ENCODE results near the gene EEF1AKMT3. TPM values are rescaled to one million over a fixed set of nuclear protein-coding genes. Genes with fewer than 3 reads are reported as not detected.
A peak's percentile ranks its signal among the peaks of the same experiment; 100 is the strongest.

The EEF1AKMT3 gene
- total and polyA plus RNA-seq, 9 of the 15 experiments (the other 6 are each of a cell fraction or from before 2014, with no cell fraction given), result 4.1 to 17.2 (median 7.9) TPM

DNA sequence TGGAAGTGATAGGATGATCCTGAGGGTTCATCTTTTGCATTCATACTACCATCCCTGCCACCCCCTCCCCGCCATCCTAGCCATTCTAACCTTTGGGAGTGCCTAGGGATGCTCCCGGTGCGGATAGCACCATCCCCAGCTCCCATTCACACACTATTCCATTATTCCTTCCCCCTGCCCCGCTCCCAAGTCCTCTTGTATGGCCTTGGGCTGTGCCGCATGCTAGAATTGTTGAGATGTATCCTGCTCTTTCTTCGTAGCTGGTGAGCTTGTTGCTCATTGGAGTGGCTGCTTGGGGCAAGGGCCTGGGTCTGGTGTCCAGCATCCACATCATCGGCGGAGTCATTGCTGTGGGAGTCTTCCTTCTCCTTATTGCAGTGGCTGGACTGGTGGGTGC is 26.9 kb upstream of the EEF1AKMT3 start (continued):
- TF ChIP-seq, protein P1, sequence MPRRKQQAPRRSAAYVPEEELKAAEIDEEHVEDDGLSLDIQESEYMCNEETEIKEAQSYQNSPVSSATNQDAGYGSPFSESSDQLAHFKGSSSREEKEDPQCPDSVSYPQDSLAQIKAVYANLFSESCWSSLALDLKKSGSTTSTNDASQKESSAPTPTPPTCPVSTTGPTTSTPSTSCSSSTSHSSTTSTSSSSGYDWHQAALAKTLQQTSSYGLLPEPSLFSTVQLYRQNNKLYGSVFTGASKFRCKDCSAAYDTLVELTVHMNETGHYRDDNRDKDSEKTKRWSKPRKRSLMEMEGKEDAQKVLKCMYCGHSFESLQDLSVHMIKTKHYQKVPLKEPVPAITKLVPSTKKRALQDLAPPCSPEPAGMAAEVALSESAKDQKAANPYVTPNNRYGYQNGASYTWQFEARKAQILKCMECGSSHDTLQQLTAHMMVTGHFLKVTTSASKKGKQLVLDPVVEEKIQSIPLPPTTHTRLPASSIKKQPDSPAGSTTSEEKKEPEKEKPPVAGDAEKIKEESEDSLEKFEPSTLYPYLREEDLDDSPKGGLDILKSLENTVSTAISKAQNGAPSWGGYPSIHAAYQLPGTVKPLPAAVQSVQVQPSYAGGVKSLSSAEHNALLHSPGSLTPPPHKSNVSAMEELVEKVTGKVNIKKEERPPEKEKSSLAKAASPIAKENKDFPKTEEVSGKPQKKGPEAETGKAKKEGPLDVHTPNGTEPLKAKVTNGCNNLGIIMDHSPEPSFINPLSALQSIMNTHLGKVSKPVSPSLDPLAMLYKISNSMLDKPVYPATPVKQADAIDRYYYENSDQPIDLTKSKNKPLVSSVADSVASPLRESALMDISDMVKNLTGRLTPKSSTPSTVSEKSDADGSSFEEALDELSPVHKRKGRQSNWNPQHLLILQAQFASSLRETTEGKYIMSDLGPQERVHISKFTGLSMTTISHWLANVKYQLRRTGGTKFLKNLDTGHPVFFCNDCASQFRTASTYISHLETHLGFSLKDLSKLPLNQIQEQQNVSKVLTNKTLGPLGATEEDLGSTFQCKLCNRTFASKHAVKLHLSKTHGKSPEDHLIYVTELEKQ (CRISPR knock-in tag; IDR thresholded peaks at IDR 0.05), result no peak
- TF ChIP-seq, protein P2, sequence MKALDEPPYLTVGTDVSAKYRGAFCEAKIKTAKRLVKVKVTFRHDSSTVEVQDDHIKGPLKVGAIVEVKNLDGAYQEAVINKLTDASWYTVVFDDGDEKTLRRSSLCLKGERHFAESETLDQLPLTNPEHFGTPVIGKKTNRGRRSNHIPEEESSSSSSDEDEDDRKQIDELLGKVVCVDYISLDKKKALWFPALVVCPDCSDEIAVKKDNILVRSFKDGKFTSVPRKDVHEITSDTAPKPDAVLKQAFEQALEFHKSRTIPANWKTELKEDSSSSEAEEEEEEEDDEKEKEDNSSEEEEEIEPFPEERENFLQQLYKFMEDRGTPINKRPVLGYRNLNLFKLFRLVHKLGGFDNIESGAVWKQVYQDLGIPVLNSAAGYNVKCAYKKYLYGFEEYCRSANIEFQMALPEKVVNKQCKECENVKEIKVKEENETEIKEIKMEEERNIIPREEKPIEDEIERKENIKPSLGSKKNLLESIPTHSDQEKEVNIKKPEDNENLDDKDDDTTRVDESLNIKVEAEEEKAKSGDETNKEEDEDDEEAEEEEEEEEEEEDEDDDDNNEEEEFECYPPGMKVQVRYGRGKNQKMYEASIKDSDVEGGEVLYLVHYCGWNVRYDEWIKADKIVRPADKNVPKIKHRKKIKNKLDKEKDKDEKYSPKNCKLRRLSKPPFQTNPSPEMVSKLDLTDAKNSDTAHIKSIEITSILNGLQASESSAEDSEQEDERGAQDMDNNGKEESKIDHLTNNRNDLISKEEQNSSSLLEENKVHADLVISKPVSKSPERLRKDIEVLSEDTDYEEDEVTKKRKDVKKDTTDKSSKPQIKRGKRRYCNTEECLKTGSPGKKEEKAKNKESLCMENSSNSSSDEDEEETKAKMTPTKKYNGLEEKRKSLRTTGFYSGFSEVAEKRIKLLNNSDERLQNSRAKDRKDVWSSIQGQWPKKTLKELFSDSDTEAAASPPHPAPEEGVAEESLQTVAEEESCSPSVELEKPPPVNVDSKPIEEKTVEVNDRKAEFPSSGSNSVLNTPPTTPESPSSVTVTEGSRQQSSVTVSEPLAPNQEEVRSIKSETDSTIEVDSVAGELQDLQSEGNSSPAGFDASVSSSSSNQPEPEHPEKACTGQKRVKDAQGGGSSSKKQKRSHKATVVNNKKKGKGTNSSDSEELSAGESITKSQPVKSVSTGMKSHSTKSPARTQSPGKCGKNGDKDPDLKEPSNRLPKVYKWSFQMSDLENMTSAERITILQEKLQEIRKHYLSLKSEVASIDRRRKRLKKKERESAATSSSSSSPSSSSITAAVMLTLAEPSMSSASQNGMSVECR (CRISPR knock-in tag; IDR thresholded peaks at IDR 0.05), result no peak
- TF ChIP-seq GTF2E2 (tag; IDR thresholded peaks at IDR 0.05) (no peak), POLR2B (IDR thresholded peaks at IDR 0.05; ENCODE audit: low read depth, partially characterized antibody) (peak; percentile 9), CC2D1A (IDR thresholded peaks at IDR 0.05) (no peak), TCF7 (IDR thresholded peaks at IDR 0.05; ENCODE audit: borderline replicate concordance) (no peak), TEAD4 (IDR thresholded peaks at IDR 0.05; ENCODE audit: low read length) (peak; percentile 9; the same call in 1 of the 2 replicates), TEAD4 (CRISPR knock-in tag; IDR thresholded peaks at IDR 0.05; ENCODE audit: borderline replicate concordance) (no peak), NCOA6 (IDR thresholded peaks at IDR 0.05) (no peak)
- TF ChIP-seq, protein P3, sequence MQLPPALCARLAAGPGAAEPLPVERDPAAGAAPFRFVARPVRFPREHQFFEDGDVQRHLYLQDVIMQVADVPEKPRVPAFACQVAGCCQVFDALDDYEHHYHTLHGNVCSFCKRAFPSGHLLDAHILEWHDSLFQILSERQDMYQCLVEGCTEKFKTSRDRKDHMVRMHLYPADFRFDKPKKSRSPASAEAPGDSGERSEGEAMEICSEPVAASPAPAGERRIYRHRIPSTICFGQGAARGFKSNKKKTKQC (CRISPR knock-in tag; IDR thresholded peaks at IDR 0.05), result no peak
- TF ChIP-seq, protein P4, sequence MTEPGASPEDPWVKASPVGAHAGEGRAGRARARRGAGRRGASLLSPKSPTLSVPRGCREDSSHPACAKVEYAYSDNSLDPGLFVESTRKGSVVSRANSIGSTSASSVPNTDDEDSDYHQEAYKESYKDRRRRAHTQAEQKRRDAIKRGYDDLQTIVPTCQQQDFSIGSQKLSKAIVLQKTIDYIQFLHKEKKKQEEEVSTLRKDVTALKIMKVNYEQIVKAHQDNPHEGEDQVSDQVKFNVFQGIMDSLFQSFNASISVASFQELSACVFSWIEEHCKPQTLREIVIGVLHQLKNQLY (CRISPR knock-in tag; conservative IDR thresholded peaks at IDR 0.05), result no peak; a peak in 1 of 4 replicates
- TF ChIP-seq, protein P5, sequence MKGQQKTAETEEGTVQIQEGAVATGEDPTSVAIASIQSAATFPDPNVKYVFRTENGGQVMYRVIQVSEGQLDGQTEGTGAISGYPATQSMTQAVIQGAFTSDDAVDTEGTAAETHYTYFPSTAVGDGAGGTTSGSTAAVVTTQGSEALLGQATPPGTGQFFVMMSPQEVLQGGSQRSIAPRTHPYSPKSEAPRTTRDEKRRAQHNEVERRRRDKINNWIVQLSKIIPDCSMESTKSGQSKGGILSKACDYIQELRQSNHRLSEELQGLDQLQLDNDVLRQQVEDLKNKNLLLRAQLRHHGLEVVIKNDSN (CRISPR knock-in tag; IDR thresholded peaks at IDR 0.05), result no peak

Data from K562 (cell line).